GM23248 (cell line): Measurements from ENCODE around the gene LRP1. TPM values are rescaled to one million over a fixed set of nuclear protein-coding genes. Genes with fewer than 3 reads are reported as not detected.

Experiments
- DNase-seq: peaks from one replicate; pipeline ENCODE4 v3.0.0-alpha.2; 2015
- H2AFZ ChIP-seq: fragments of 200-600 bp; sonication (generic); 2 replicates; pipeline ENCODE4 v1.6.1; 2016; ENCODE audit warnings: antibody characterized with exemption
- H3F3A ChIP-seq: fragments of 200-600 bp; sonication (generic); 2 replicates; pipeline ENCODE4 v1.6.1; 2016; ENCODE audit warnings: mild to moderate bottlenecking, antibody characterized with exemption, mixed run types; ENCODE audit not compliant: insufficient read depth
- H3K27ac ChIP-seq: fragments of 200-600 bp; sonication (generic); 2 replicates; pipeline ENCODE4 v1.5.1; 2016; ENCODE audit warnings: mild to moderate bottlenecking
- H3K27me3 ChIP-seq: fragments of 200-600 bp; sonication (generic); replicated peaks from 2 replicates; pipeline ENCODE4 v1.6.1; 2016; ENCODE audit warnings: mild to moderate bottlenecking; ENCODE audit not compliant: insufficient read depth
- H3K36me3 ChIP-seq: fragments of 200-600 bp; sonication (generic); 2 replicates; pipeline ENCODE4 v1.6.1; 2016; ENCODE audit warnings: low read depth, mild to moderate bottlenecking
- H3K4me1 ChIP-seq: fragments of 200-600 bp; sonication (generic); 2 replicates; pipeline ENCODE4 v1.6.1; 2016; ENCODE audit warnings: mild to moderate bottlenecking; ENCODE audit not compliant: insufficient read depth
- H3K4me2 ChIP-seq: fragments of 200-600 bp; sonication (generic); one replicate; pipeline ENCODE4 v1.6.1; 2016; ENCODE audit warnings: mild to moderate bottlenecking; ENCODE audit not compliant: unreplicated experiment
- H3K4me3 ChIP-seq: fragments of 200-600 bp; sonication (generic); 2 replicates; pipeline ENCODE4 v1.5.1; 2016; ENCODE audit warnings: mild to moderate bottlenecking
- H3K79me2 ChIP-seq: fragments of 200-600 bp; sonication (generic); 2 replicates; pipeline ENCODE4 v1.6.1; 2016; ENCODE audit warnings: mild to moderate bottlenecking; ENCODE audit not compliant: insufficient read depth
- H3K9ac ChIP-seq: fragments of 200-600 bp; sonication (generic); 2 replicates; pipeline ENCODE4 v1.6.1; 2016; ENCODE audit warnings: mild to moderate bottlenecking
- H3K9me2 ChIP-seq: fragments of 200-600 bp; sonication (generic); 2 replicates; pipeline ENCODE4 v1.6.1; 2016; ENCODE audit warnings: mixed run types, mild to moderate bottlenecking, moderate library complexity; ENCODE audit not compliant: insufficient read depth
- H3K9me3 ChIP-seq: fragments of 200-600 bp; sonication (generic); one replicate; pipeline ENCODE4 v1.6.1; 2017; ENCODE audit warnings: low read depth
- H4K20me1 ChIP-seq: fragments of 200-600 bp; sonication (generic); 2 replicates; pipeline ENCODE4 v1.6.0; 2016; ENCODE audit not compliant: insufficient read depth
- EZH2 ChIP-seq: fragments of 200-600 bp; sonication (generic); IDR thresholded peaks from 2 replicates; pipeline ENCODE4 v1.6.1; 2018; ENCODE audit warnings: antibody characterized with exemption, mild to moderate bottlenecking; ENCODE audit not compliant: insufficient read depth, poor library complexity, severe bottlenecking
- EZH2phosphoT487 ChIP-seq: fragments of 200-600 bp; sonication (generic); IDR thresholded peaks from 2 replicates; pipeline ENCODE4 v1.6.1; 2018; ENCODE audit warnings: antibody characterized with exemption, moderate library complexity, mild to moderate bottlenecking, low read depth; ENCODE audit not compliant: insufficient read depth
- WGBS, 2 experiments: methylation state at CpG; one replicate each; pipeline ENCODE4 v1.1.6; 2015 to 2017; ENCODE audit warnings: low lambda C conversion rate in 2 of 2, low coverage in 1 of 2; ENCODE audit errors: missing lambda C conversion rate in 2 of 2; 5-methylcytosine and 5-hydroxymethylcytosine counted together
- in situ Hi-C: fragments of 300-500 bp; cut with MboI; formaldehyde crosslinking; loops from 2 replicates; pipeline ENCODE4 v1.15.0; 2020
- polyA plus RNA-seq: library from polyadenylated mRNA; unstranded; fragments of >200 nt; fragmentation: Nextera tagmentation; extraction: Ambion mirVana; gene quantifications from 2 replicates; pipeline ENCODE4 v1.2.1, GENCODE V29; 2016
- total RNA-seq: library from RNA; depleted of rRNA; stranded (reverse); fragments of >200 nt; shearing (Covaris generic); gene quantifications from 2 replicates; pipeline ENCODE4 v1.2.3, GENCODE V29; 2014

LRP1 gene
- total and polyA plus RNA-seq, 2 experiments from 2014 or later, result 166 to 257 TPM

DNA sequence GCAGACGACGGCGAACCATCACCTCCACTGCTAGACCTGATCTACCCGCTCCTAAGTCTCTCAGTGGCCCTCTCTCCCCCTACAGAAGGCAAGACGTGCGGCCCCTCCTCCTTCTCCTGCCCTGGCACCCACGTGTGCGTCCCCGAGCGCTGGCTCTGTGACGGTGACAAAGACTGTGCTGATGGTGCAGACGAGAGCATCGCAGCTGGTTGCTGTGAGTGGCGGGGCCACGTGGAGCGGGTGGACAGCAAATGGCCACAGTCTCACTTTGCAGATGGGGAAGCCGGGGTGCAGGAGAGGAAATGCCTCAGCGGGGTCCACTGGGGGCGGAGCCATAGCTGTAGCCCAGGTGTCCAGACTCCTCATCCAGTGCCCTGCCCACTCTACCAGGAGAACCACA, 66.9 kb downstream of the LRP1 start:
- 89 to 91% methylated on average over 18 to 19 of the region's 19 CpGs for WGBS, 2 experiments
- no peak for TF ChIP-seq EZH2
- TF ChIP-seq EZH2phosphoT487, result no peak
- Histone ChIP-seq H4K20me1 (no peaks in the 10 kb centered on the region), H2AFZ (no peak overlapping the region), H3K79me2 (peaks cover 35% of the 10 kb centered on the region), H3K9me2 (no peaks in the 10 kb centered on the region), H3K27ac (no peak overlapping the region), H3K27me3 (no peaks in the 10 kb centered on the region), H3F3A (peaks cover 1% of the 10 kb centered on the region; the same call in 1 of the 2 replicates), H3K4me1 (no peaks in the 10 kb centered on the region), H3K9me3 (no peaks in the 10 kb centered on the region), H3K4me3 (no peak overlapping the region), H3K4me2 (no peak overlapping the region), H3K9ac (no peak overlapping the region), H3K36me3 (peaks cover 74% of the 10 kb centered on the region; the same call in 1 of the 2 replicates)
- DNase-seq, result no peak
- in situ Hi-C loops, result no loop called here

DNA sequence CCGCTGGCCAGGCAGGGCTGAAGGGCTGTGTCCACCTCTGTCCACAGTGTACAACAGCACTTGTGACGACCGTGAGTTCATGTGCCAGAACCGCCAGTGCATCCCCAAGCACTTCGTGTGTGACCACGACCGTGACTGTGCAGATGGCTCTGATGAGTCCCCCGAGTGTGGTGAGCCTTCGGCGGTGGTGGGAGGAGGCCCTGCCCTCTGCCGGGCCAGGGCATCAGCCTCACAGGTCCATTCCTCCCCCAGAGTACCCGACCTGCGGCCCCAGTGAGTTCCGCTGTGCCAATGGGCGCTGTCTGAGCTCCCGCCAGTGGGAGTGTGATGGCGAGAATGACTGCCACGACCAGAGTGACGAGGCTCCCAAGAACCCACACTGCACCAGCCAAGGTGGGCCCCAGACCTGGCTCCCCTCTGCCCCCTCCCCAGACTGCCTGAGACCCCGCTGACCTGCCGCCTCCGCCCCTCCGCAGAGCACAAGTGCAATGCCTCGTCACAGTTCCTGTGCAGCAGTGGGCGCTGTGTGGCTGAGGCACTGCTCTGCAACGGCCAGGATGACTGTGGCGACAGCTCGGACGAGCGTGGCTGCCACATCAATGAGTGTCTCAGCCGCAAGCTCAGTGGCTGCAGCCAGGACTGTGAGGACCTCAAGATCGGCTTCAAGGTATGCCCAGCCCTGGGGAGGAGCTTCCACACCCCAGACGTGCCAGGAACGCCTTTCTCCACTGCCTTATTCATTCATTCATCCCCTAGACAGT, 67.5 kb downstream of the LRP1 start:
- Histone ChIP-seq H3K4me1 (no peaks in the 10 kb centered on the region), H3K9ac (no peak overlapping the region), H3K79me2 (peaks cover 35% of the 10 kb centered on the region), H3F3A (no peaks in the 10 kb centered on the region), H3K36me3 (peaks cover 74% of the 10 kb centered on the region; the same call in 1 of the 2 replicates), H3K9me3 (no peaks in the 10 kb centered on the region), H2AFZ (no peak overlapping the region), H3K4me2 (no peak overlapping the region), H3K4me3 (no peak overlapping the region), H3K9me2 (no peaks in the 10 kb centered on the region), H4K20me1 (no peaks in the 10 kb centered on the region), H3K27me3 (no peaks in the 10 kb centered on the region), H3K27ac (no peak overlapping the region)
- TF ChIP-seq EZH2, result no peak
- TF ChIP-seq EZH2phosphoT487, result no peak
- in situ Hi-C loops, result no loop called here
- no peak for DNase-seq
- 81 to 88% methylated on average over 25 to 34 of the region's 34 CpGs for WGBS, 2 experiments

DNA sequence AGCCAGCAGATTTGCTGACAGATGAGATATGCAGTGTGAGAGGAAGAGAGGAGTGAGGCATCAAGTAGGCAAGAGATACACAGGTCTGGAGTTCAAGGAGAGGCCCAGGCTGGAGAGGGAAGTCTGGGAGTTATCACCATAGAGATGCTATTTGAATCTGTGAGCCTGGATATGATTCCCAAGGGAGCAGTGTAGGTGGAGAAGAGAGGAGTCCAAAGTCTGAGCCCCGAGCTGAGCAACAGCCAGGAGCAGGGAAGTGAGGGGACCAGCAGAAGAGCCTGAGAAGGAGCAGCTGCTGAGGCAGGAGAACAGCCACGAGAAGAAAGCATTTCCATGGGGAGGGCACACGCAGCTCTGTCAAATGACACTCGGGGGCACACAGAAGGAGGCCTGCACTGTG, 68.2 kb downstream of the LRP1 start:
- Histone ChIP-seq H3K9ac (no peak overlapping the region), H3K27ac (no peak overlapping the region), H3K4me1 (no peaks in the 10 kb centered on the region), H3K79me2 (peaks cover 35% of the 10 kb centered on the region), H3K9me3 (no peaks in the 10 kb centered on the region), H3K4me2 (no peak overlapping the region), H3K4me3 (no peak overlapping the region), H3F3A (no peaks in the 10 kb centered on the region), H3K27me3 (no peaks in the 10 kb centered on the region), H2AFZ (no peak overlapping the region), H3K36me3 (peaks cover 80% of the 10 kb centered on the region; the same call in 1 of the 2 replicates), H3K9me2 (no peaks in the 10 kb centered on the region), H4K20me1 (no peaks in the 10 kb centered on the region)
- TF ChIP-seq EZH2phosphoT487 (no peak), EZH2 (no peak)
- in situ Hi-C loops, result no loop called here
- WGBS, 2 experiments, result 87 to 94% methylated on average over 4 of the region's 4 CpGs
- DNase-seq, result no peak

DNA sequence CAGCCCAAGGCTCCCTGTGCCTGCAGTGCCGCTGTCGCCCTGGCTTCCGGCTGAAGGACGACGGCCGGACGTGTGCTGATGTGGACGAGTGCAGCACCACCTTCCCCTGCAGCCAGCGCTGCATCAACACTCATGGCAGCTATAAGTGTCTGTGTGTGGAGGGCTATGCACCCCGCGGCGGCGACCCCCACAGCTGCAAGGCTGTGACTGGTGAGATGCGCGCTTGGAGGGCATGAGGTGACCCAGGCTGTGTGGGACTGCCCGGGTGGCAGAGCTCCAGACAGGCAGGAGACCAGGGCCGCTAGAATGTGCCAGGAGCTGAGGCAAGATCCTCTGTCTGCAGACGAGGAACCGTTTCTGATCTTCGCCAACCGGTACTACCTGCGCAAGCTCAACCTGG, 68.7 kb downstream of the LRP1 start:
- DNase-seq, result no peak
- TF ChIP-seq EZH2phosphoT487 (no peak), EZH2 (no peak)
- no peaks in the 10 kb centered on the region for H4K20me1 ChIP-seq
- H3K4me1 ChIP-seq, result no peaks in the 10 kb centered on the region
- H2AFZ ChIP-seq, result no peak overlapping the region
- H3K4me3 ChIP-seq, result no peak overlapping the region
- H3K79me2 ChIP-seq, result peaks cover 35% of the 10 kb centered on the region
- no peaks in the 10 kb centered on the region for H3F3A ChIP-seq
- H3K9me2 ChIP-seq, result no peaks in the 10 kb centered on the region
- H3K36me3 ChIP-seq, result peaks cover 77% of the 10 kb centered on the region; the same call in 1 of the 2 replicates
- WGBS, 2 experiments, result 90 to 92% methylated on average over 21 to 22 of the region's 22 CpGs
- H3K9me3 ChIP-seq, result no peaks in the 10 kb centered on the region
- no peak overlapping the region for H3K4me2 ChIP-seq
- H3K27me3 ChIP-seq, result no peaks in the 10 kb centered on the region
- no peak overlapping the region for H3K27ac ChIP-seq
- no peak overlapping the region for H3K9ac ChIP-seq
- in situ Hi-C loops, result no loop called here
